SW480 (cell line): ENCODE measurements around the gene AMOTL1.

Experiments
- DNase-seq: peaks from one replicate; pipeline ENCODE4 v3.0.0-alpha.2; 2016; ENCODE audit warnings: low spot score

Gene AMOTL1

DNA sequence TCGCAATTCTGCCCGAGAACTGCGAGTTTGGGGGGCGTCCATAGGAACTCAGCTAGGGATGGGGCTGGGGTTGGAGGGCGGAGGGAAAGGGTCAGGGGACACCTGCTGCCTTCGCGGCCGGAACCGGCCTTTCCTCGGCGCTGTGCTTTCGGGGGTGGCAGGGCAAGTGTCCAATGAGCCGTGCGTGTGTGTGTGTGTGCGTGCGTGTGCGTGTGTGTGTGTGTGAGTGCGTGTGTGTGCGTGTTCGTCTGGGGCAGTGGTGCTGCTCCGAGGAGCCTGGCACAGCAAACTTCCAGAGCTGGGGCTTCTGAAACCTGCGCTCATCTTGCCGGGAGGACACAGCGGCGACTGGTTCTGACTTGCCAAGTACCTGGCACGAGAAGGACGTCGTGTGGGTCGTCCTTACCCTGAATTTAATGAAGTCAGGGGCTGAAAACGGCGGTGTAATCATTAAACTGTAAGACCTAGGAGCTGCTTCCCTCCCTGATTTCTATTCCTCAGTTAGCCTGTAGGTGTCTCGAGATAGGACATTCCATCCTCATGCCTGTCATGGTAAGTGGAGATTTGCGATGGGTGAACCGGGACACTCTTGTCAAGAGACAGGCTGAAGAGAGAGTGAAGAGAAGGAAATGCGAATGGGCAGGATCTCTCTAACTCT lies 27.0 kb upstream of the AMOTL1 start:
- DNase-seq, result peak; percentile 34

DNA sequence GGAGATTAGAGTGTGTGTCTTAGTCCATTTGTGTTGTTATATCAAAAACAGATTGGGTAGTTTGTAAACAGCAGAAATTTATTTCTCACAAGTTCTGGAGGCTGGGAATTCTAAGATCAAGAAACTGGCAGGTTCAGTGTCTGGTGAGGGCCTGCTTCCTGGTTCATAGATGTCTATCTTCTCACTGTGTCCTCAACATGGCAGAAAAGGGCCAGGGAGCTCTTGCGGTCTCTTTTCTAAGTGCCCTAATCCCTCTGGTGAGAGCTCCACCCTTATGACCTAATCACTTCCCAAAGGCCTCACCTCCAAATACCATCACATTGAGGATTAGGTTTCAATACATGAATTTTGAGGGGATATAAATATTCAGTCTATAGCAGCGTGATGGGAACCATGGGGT lies 25.5 kb upstream of the AMOTL1 start:
- no peak for DNase-seq

DNA sequence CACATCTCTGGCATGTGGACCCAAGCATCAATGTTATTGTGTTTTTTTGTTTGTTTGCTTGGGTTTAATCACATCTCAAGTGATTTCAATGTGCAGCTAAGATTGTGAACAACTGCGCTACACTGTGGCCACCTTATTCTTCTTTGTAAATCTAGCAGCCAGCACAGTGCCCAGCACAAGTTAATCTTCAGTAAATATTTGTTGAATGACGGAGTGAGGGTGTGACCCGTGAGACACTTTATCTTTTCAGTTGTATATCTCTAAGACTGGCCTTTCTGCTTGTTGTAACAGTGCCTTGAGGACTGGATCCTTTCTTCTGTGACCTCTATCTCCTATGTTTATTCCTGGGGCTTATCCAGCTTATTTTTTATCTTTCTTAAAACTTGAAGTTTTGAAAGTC lies 21.4 kb upstream of the AMOTL1 start:
- DNase-seq, result no peak

DNA sequence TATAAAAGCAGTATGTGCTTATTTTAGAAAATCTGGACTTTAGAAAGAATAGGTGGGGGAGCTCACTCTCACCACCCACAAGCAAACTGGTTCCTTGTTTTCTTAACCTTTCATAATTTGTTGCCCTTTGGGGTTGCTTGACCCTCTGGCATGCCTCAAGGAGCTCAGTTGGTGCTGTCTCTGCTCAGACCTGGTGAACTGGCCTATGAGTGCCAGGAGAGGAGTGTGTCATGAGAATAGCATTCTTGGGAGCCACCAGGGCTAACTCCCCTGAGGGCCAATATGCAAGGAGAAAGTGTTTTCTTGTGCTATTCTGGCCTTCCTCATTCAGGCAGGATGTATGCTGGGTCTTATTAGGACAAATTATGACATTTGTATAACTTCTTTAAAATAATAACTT lies 21.0 kb upstream of the AMOTL1 start:
- DNase-seq, result no peak

DNA sequence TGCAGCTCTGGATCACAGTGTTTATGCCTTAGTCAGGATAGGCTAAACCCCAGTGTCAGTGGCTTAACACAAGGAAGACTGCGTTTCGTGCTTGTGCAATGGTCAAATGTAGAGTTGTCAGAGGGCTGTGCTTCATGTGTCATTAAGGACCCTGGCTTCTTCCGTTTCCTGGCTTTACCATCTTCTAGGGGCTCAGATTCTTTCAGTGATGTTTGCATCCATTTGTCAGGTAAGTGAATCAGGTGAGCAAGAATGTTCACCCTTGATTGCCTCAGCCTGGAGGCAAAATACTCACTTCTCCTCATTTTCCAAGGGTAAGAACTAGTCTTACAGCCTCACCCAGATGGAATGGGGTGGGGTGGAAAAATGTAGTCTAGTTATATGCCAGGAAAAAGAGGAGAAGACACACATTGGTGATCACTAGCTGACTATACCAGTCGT lies 20.5 kb upstream of the AMOTL1 start:
- no peak for DNase-seq

DNA sequence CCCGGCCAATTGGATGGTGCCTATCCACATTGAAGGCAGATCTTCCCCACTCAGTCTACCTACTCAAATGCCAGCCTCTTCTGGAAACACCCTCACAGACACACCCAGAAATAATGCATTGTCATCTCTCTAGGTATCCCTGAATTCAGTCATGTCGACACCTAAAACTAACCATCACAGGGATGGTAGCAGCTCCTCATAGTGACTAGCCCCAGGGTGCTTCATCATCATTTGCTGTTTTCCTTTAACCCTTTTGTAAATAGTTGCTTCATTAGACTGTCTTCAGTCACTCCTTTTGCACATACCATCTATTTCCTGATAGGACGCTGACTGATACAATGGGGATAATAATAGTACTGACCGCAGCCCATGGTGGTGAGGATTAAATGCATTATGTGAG lies 18.8 kb upstream of the AMOTL1 start:
- DNase-seq, result no peak

DNA sequence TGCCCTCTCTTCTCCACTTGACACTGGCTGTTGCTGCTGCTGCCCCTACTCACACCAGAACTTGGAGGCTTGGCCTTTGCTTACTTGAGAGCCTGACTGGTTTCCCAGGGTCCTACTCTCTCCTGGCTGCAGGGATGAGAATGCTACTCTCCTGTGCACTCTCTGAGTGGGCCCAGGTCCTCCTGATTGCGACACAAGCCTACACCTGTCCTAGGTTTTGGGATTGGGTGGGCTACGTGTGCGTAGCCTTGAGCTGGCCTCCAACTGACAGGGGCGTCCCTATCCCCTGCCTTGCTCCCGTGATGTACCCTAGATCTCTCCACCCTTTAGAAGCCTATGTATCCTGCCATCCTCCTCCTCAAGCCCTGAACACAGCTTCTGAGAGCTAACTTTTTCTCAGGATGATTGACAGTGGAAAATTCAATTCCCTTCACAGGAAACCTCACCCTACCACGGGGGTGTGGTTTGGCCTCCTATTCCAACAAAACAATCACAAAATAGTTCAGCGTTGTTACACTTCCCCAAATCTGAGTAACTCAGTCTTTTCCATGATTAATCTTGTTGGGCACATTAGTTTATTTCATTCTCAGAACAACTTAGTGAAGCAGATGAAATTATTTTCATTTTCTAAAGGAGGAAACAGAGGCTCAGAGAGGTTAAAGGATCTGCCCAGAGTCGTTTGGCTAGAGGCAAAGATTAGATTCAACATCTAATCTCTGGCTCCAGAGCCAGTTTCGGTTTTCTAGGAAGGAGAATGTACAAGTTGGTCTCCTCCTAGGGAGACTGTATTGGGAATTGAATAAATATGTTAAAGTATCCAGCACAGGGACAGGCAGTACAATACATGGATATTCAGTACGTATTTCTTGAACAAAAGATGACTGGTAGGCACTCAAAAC lies 17.6 kb upstream of the AMOTL1 start:
- no peak for DNase-seq

DNA sequence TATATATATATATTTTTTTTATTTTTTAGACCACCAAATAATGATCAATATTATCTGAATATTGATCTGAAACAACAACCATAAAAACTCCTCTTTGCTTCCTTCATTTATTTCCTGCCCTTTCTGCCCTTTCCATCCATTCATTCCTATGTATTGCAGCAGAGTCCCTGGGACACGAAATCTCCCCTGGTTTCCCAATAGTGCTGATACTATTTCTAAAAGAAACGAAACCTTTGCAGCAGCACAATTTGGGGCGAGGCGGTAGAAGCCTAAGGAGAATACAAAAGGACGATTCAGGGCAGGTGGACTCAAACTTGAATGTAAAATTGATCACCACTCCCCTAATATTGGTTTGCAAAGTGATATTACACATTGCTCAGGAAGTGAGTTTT lies 16.9 kb upstream of the AMOTL1 start:
- DNase-seq, result no peak

DNA sequence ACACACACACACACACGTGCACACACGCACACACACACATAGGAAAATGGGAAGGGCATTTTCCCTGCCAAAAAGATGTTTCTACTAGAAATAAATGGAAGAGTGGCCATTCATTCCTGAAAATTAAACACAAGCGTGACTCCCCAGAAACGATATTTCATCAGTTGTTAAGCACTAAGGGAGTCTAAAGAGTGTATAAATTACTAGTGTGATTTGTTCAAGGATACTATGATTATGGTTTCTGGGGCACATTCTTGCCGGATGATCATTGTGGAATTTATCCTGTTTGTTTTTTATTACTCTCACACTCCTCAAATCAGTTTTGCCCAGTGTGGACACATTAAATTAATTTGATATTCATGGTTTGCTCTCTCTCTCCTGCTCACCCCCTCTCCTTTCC lies 16.4 kb upstream of the AMOTL1 start:
- DNase-seq, result no peak

DNA sequence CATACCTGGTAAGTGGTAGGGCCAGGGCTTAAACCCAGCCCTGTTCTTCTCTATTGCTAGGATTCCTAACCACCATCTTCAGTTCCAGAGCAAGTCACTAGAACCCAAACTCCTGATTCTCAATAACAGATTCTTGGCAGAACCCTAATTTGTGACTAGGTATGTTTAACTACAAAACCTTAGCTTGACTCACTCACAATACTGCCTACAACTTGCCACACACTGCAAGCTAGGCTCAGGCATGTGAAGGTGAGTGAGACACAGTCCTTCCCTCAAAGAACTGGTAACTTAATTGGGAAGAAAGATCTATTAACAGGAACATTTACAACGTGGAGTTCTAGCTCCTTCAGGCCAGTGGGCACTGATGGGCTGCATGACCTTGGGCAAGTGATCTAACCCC lies 14.5 kb upstream of the AMOTL1 start:
- no peak for DNase-seq

DNA sequence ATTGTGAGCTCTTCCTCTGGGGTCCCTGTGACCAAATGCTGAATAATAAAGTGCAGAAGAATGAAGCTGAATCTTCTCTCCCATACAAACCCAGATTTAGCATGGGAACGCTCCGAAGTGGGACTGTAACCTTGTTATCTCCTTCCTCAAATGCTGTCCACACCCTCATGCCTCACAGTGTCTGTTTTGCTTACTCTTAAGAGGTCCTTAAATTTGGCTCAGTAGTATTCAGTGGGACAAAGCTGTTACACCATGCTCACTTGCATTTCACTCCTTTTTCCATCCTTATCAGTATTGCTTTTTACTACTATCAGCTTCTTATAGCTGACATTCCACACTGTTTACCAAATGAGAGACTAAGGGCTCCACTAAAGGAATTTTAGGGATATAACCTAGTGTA lies 13.8 kb upstream of the AMOTL1 start:
- no peak for DNase-seq

DNA sequence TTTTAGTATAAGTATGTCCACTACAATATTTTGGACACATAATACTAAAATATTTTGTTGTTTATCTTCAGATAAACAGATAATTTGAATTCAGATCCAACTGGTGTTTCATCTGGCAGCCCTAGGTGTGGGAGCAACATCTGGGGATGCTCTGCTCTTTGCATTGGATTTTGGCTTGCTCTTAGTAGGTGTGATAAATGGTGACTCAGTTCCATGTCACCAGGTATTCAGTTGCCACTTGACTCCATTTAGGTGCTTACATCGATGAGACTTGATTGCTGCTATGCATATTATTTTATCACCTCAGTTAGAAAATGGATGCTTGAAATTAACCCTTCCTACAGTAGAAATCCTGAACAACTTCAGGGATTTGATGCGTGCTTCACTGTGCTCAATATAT lies 13.3 kb upstream of the AMOTL1 start:
- DNase-seq, result no peak

DNA sequence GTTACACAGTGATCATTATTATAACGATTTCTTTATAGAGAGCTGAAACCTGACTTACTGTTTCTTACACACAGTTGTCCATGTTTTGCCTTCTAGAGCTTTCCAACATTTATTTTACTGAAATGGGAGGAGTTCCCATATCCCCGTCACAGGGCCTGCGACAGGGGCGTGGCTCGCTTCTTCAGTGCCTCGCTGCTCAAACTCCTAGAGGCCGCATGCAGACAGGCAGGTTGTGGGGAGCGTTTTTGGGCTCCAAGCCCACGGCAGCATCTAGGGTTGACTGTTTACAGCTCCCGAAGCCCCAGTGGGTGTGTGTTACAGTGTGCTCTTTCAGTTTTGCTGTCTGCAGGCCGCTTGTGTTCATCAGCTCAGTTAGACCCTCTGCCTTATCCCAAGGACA lies 12.7 kb upstream of the AMOTL1 start:
- DNase-seq, result no peak

DNA sequence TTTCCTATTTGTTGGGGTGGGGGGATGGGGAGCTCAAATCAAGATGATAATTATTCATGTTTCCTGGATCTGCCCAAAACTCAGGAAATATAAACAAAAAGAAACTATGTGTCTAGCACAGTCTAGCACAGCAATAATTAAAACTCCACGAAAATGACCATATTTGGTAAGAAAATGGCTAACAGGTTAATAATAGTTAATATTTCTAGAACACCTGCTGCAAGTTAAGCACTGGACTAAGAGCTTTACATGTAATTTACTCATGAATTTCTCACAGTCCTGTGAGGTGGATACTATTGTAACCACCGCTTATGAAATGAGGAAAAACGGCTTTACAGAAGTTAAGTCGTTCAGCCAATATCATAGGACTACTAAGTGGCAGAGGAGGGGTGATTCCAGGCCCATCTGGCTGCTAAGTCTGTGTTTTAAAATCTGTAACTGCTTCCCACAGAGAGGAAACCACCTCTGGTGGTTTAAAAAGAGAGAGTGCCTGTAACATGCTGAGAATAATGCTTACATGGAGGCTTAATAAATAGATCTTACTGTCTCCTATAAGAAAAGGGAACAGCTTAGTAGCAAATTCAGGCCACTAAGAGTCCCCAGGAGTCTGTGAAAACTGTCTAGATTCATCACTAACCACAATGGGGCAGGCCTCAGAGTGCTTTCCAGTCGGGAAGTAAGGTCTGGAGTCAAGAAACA lies 11.0 kb upstream of the AMOTL1 start:
- DNase-seq, result no peak

DNA sequence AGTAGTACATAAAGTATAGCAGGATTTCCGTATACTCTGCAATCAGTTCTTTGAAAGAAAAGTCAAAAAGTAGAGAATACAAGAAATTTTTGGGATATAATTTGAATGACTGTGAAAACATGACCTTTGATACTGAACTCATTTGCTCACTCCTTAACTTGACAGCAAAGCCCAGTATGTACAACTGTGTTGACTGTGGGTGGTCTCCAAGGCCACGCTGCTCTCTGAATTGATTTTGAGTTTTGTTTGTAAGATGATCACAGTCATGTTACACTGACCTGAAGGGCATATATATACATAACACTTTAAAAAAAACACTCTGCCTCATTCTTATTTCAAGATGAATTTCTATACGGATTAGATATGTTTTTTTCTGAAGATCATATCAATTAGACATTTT lies 9.5 kb upstream of the AMOTL1 start:
- no peak for DNase-seq

DNA sequence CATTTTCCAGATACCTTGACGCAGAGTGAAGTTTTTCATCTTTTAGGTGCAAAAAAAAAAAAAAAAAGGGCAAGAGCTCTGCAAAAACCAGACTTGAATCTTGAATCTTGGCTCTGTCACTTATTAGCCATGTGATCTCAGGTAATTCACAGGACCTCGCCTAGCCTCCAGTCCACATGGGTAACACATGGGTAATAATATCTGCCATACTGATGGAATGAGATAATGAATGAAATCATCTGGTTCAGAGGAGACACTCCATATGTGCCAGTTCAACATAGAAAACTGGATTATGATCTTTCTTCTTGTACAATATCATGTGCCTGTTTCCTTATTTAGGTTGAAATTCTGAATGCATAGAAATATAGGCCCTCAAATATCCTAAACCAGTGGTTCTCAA lies 8.6 kb upstream of the AMOTL1 start:
- DNase-seq, result no peak

DNA sequence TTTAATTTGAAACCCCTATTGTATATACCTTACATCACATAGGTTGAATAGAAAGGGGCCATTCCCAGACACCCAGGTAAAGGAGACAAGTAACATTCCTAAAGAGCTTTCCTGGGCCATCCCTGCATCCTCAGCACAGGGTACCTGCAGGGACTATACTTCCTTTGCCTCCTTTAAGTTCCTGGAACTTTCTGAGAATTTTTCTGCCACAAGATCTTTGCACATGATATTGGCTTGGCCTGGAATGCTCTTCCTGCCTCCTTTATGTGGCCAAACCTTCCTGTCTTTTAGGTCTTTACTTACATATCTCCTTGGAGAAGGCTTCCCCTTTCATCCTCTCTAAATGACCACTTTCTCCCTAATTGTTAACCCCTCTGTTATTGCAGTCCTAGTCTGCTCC lies 7.9 kb upstream of the AMOTL1 start:
- no peak for DNase-seq

DNA sequence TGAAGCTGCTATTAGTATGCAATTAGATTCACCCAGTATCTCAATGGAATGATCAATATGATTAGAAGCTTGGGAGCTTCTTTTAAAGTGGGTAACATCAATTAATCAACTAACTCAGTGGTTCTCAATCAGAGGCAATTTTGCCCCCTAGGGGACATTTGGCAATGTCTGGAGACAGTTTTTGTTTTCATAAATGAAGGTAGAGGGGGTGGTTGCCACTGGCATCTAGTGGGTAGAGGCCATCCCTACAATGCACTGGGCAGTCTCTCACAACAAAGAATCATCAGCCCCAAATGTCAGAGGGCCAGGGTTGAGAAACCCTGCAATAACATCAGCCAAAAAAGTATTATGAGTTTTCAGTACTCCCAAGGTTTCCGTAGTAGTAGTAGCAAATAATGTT lies 5.9 kb upstream of the AMOTL1 start:
- peak; percentile 35 for DNase-seq

DNA sequence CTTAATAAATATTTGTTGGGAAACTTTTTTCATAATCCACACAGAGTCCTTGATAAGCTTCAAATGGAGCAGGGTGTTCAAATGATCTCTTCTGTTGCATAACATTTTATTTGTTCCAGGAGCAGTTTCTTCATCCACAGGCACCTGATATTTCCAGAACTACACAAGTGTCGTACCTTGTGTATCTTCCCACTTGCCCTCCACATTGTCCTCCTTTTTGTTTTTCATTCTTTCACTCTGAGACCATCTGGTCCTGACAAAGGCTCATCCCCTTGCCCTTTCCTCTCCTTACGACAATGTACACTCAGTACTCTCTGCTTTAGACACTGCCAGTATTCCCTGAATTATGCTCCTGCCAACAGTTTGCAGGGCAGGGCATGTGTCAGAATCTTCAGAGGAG lies 5.2 kb upstream of the AMOTL1 start:
- DNase-seq, result no peak

DNA sequence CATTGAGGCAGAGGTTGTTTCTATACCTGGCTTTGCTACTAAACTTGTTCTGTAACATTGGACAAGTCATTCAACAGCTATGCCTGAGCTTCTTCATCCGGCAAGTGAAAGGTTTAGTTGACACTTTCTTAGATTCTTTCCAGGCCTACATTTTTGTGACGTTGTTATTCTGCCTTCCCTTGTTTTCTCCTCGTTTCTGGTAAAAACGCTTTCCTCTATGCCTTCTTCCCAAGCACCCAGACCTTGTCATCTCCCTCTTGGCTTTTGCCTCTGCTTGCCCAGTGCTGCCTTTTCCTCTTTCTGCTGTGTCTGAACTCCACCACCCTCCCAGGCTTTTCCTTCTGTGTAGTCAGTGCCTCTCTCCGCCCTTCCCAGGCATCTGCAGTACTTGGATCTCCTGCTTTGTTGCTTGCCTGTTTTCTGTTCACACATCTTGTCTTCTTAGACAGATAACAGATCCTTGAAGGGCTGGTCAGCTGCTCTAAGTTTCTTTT lies 1.4 kb upstream of the AMOTL1 start:
- no peak for DNase-seq

DNA sequence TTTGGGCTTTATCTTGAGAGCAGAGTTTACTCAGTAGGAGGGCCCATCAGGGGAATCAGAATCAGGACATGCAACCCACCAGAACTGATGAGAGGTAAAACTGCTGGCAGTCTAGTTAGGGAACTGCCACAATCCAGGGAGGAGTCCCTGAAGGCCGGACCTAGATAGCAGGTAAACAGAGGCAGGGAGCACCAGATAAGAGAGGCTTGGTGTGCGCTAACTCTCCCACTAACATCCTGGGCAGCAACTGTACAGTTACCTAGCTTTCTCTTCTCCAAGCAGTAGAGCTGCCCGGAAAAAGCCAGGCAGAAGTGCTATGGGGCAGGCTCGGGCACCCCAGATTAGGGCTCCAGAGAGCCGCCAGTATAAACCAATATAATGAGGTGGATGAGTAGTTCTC lies 865 bp upstream of the AMOTL1 start:
- no peak for DNase-seq

DNA sequence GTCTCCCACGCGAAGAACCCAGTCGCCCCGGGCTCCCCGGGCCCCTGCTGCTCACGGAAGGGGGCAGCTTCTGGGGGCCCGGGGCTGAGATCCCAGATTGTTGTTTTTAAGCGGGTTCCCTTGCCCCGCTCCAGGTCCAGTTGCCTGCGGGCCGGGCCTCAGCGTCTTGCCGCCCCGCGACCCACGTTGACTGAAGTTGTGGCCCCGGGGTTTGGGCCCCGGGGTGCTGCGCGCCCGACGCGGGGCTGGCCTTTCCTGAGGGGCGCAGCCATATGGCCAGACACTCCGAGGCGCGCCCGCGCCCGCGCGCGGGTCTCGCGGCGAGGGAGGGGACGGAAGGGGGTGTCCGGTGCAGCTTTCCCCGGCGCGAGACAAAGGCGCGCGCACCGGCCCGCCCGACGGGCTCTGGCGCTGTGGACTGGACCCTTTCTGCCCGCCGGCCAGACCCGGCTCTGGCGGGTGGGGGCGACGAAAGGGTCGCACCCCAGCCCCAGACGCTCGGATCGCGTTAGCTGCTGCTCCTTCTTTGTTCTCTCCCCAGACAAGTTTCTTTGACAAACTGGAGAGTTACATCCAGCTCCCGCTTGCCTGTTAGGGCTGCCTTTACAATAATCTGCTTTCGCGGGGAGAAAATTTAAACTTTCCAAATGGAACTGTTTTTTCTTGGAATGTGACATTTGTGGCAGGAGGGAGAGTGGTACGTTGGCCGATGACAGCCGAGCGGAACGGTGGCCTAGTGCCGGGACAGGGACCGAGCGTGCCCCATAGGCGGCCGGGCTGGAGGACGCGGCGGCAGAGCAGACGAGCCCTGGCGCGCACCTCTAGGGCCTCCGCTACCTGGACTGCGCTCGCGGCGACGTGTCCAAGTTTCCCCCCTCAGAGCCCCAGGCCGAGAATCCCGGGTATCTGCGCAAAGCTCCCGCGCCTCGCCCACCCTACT lies 716 bp downstream of the AMOTL1 start:
- DNase-seq, result no peak
